ENCODE data around the gene ARPC2. TPM values are rescaled to one million over a fixed set of nuclear protein-coding genes. Genes with fewer than 3 reads are reported as not detected.

ARPC2 gene
- 224 and 365 TPM in 2 replicates for total RNA-seq

DNA sequence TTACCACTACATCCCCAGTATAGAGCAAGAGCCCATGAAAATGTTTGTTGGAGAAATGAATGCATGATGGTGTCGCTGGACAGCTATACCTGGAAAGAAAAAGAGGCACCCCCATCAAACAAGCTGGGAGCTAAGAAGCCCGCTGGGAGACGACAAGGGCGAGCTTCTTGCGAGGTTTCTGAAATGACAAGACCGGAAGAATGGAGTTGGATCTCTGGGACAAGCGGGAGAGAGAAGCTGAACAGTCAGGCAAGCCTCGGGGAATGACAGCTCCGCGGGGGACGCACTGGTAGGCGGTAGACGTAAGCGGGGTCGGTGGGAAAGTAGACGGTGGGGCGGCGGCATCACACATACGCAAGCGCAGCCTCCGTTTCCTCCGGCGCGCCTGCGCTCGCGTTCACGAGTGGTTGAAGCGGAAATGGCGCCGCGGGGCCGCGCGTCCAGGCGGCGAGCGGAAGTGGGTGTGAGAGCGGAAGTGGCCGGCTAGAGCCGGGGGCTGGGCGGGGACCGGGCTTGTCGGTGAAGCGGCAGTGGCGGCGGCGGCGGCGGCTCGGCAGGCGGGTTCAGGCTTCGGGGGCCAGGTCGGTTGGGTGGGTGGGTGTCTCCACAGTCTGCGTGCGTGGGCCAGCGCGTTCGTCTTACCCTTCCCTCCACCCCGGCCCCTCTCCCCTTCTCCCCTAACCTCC is at the start of gene ARPC2:
TSS of gene ARPC2 (plus strand) at position 516 of the 686 bp plus-strand sequence. CDS start 282 bp downstream, outside the sequence.

DNA sequence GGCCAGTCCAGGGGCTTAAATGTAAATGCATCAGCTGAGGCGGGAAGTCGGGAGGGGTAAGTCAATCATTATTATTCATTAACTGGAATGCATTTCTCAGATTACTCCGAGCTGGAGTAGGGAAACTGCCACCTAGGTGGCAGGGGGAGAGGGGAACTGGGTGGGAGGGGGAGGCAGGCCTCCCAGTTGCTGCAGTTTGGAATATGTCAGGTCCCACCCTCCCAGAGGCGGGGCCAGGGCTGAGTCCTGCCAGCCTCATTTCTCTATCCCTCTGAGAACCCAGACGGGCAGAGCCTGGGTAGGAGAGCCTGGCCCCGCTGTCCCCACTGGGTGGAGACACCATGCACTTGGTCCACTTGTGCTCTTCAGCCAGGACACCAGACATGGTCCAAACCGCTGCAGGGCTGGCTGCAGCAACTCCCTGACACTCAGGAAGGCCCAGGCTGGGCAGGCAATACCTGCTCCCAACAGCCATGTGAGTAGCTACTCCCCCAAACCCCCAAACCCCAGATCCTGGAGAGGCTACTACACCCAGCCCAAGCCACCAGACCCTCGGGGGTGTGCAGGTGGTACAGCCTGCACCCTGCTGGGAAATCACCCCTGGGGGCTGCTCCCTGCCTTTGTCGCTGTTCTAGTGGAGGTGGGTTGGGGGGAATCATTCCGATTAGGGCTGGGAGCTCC is 43.9 kb downstream of the ARPC2 start, which contains the start of gene GPBAR1:
TSS of gene GPBAR1 (plus strand) at position 274 of the 681 bp plus-strand sequence. CDS start 1,710 bp downstream, outside the sequence.

DNA sequence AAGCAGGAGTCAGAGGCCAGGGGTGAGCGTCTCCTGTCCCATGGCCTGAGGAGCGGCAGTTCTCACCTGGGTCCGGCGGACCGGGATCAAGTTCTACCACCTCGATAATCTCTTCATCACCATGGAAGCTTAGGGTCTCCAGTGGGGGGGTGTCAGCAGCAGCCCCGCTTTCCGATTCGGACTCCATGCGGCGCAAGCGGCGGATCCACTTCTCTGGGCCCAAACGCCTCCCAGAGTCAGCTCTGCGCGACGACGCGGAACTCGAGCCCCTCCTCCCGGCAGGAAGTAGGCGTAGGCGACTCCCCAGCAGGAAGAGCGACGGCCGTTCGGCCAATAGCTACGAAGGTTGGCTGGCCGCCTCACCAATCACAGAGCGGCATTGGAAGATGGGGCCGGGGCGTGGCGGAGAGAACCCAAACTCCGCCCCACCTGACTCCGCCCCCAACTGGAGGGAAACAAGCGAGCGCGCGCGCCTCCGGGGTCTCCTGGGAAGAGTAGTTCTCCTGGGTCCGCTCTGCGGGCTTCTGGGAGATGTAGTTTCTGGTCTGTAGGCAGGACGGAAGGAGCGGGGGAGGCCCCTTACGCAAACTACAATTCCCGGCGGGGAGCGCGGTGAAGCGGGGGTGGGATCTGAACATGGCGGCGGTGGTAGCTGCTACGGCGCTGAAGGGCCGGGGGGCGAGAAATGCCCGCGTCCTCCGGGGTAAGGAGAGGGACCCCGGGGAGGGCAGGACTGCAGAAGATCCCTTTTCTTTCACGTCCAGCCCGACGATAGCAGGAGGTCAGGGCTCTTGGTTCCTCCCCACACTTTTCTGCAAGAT is 53.1 kb downstream of the ARPC2 start, which contains the start of the genes AAMP and PNKD:
TSS of gene AAMP (minus strand) at position 238 of the 821 bp plus-strand sequence. CDS start at position 187, 51 bp downstream.
TSS of gene PNKD (plus strand) at position 620 of the 821 bp plus-strand sequence. CDS start at position 637, 17 bp downstream.

DNA sequence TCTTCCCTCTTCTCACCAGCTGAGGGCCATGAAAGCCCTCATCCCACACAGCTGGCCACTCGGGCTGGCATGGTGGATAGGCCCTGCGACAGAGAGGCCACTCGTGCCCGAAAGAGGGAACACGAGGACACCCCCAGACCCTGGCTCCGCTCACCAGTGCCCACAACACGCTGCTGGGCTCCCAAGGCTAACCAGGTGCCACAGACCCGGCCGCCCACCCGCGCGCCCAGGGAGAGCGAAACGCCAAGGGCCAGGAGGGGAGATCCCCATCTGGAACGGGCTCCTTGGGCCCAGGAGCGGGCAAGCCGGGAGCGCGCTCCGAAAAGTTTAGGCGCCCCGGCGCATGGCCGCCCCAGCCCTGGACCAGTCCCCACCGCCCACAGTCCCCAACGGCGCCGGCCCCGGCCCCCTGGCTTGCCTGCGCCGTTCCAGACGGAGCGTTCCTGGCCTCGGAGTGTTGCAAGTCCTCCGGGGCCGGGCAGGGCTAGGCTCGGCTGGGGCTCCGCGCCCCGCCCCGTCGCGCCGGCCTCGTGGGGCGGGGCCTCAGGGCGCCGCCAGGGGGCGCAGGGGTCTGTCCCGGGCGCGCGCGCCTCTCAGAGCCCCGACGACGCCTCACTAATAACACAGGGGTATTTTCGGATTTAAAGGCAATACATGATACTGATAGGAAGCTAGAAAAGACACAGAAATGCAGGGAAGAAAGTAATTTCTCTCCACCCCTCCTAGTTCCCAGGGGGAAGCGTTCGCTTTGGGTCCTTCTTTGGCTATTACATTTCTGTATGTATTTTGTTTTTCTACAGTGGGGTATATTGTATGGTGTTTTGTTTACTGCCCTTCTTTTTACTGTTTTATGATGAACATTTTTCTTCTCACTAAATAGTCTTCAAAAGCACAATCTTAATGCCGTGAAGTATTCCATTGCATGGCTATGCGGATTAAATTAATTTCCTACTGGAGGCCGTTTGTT is 75.3 kb downstream of the ARPC2 start, which contains the start of gene TMBIM1:
TSS of gene TMBIM1 (minus strand) at position 456 of the 967 bp plus-strand sequence. CDS start 10,362 bp downstream, outside the sequence.

Other genes starting within 250 kb of the ARPC2 start
- gene TNS1, start 214.2 kb upstream of the ARPC2 start, total RNA-seq: 114 and 121 TPM in 2 replicates
- gene RUFY4, start 147.9 kb upstream of the ARPC2 start, total RNA-seq: not detected in 2 replicates
- gene CXCR2, start 91.2 kb upstream of the ARPC2 start, total RNA-seq: not detected in 2 replicates
- not detected in 2 replicates for gene CXCR1, start 50.2 kb upstream of the ARPC2 start, total RNA-seq
- not detected in 2 replicates for gene GPBAR1, start 43.8 kb downstream of the ARPC2 start, total RNA-seq
- gene AAMP, start 52.9 kb downstream of the ARPC2 start, total RNA-seq: 153 and 157 TPM in 2 replicates
- 26.1 and 29.1 TPM in 2 replicates for gene PNKD, start 53.3 kb downstream of the ARPC2 start, total RNA-seq
- gene TMBIM1, start 75.3 kb downstream of the ARPC2 start, total RNA-seq: 111 and 299 TPM in 2 replicates
- 0.17 TPM in 1 of 2 replicates, not detected in the other for gene CATIP, start 139.7 kb downstream of the ARPC2 start, total RNA-seq
- gene SLC11A1, start 165.1 kb downstream of the ARPC2 start, total RNA-seq: under 0.01 and 0.33 TPM in 2 replicates
- 53.4 and 88.0 TPM in 2 replicates for gene CTDSP1, start 182.7 kb downstream of the ARPC2 start, total RNA-seq
- gene VIL1, start 201.9 kb downstream of the ARPC2 start, total RNA-seq: not detected in 2 replicates